GM19452 (cell line): Measurements from ENCODE around the gene ZNF771.
"Not testable (repeated sequence)": the region's sequence is repeated elsewhere in the genome, so short reads cannot be mapped to it uniquely, and the experiment has no call there.

Experiments used
- ATAC-seq: cut with Tn5 transposase; IDR thresholded peaks from one replicate; pipeline ENCODE4 v1.9.1; 2021; ENCODE audit not compliant: unreplicated experiment

The ZNF771 gene

GRCh38 chr16:30429678-30430427 is 22.4 kb downstream of the ZNF771 start, which contains the start of gene DCTPP1:
DCTPP1 (minus strand) TSS chr16:30430030; CDS start chr16:30429980, 50 bp downstream.
- ATAC-seq: peak; percentile 96

GRCh38 chr16:30430428-30430970 is 23.1 kb downstream of the ZNF771 start:
- ATAC-seq: no peak

- no peak for ATAC-seq
Measured at GRCh38 chr16:30434852-30435251, 27.4 kb downstream of the ZNF771 start.

GRCh38 chr16:30437511-30438046 is 30.2 kb downstream of the ZNF771 start:
- no peak for ATAC-seq

- no peak for ATAC-seq
Measured at GRCh38 chr16:30438835-30439234, 31.4 kb downstream of the ZNF771 start.

GRCh38 chr16:30439720-30440348 is 32.4 kb downstream of the ZNF771 start:
- no peak for ATAC-seq

GRCh38 chr16:30443631-30444030 is 36.2 kb downstream of the ZNF771 start:
- ATAC-seq: no peak

GRCh38 chr16:30444231-30445148 is 37.1 kb downstream of the ZNF771 start:
- ATAC-seq: no peak

- peak; percentile 4 for ATAC-seq
Measured at GRCh38 chr16:30445149-30445407, 37.7 kb downstream of the ZNF771 start.

GRCh38 chr16:30445408-30446202 is 38.2 kb downstream of the ZNF771 start, which contains the start of gene SEPHS2:
SEPHS2 (minus strand) TSS chr16:30445874; CDS start chr16:30445727, 147 bp downstream.
- ATAC-seq: peak; percentile 85

GRCh38 chr16:30446203-30446595 is 38.8 kb downstream of the ZNF771 start:
- ATAC-seq: no peak

- ATAC-seq: no peak
Measured at GRCh38 chr16:30447512-30448226, 40.3 kb downstream of the ZNF771 start.

- ATAC-seq: no peak
Measured at GRCh38 chr16:30449116-30449435, 41.7 kb downstream of the ZNF771 start.

GRCh38 chr16:30452709-30453580 is 45.5 kb downstream of the ZNF771 start:
- ATAC-seq: not testable (repeated sequence)

GRCh38 chr16:30456302-30456701 is 48.9 kb downstream of the ZNF771 start:
- ATAC-seq: no peak

- ATAC-seq: no peak
Measured at GRCh38 chr16:30457256-30457655, 49.9 kb downstream of the ZNF771 start.

- ATAC-seq: no peak
Measured at GRCh38 chr16:30457743-30458560, 50.5 kb downstream of the ZNF771 start.
